GM21515 (cell line): ENCODE results near the gene PIK3R5.
A peak's percentile ranks its signal among the peaks of the same experiment; 100 is the strongest.
"Not testable (repeated sequence)": the region's sequence is repeated elsewhere in the genome, so short reads cannot be mapped to it uniquely, and the experiment has no call there.

Source experiments
- ATAC-seq: cut with Tn5 transposase; IDR thresholded peaks from one replicate; pipeline ENCODE4 v1.9.1; 2021; ENCODE audit not compliant: unreplicated experiment

The PIK3R5 gene

GRCh38 chr17:8885163-8885966 is 80.1 kb downstream of the PIK3R5 start:
- not testable (repeated sequence) for ATAC-seq

GRCh38 chr17:8884336-8884990 is 81.0 kb downstream of the PIK3R5 start:
- no peak for ATAC-seq

- ATAC-seq = no peak
Measured at GRCh38 chr17:8883353-8883752, 82.2 kb downstream of the PIK3R5 start.

GRCh38 chr17:8881606-8882005 is 83.9 kb downstream of the PIK3R5 start:
- no peak for ATAC-seq

GRCh38 chr17:8880466-8880865 is 85.0 kb downstream of the PIK3R5 start:
- no peak for ATAC-seq

GRCh38 chr17:8879410-8879809 is 86.1 kb downstream of the PIK3R5 start:
- ATAC-seq = no peak

GRCh38 chr17:8877984-8878383 is 87.5 kb downstream of the PIK3R5 start:
- ATAC-seq = no peak

- no peak for ATAC-seq
Measured at GRCh38 chr17:8875957-8876356, 89.5 kb downstream of the PIK3R5 start.

GRCh38 chr17:8875436-8875835 is 90.1 kb downstream of the PIK3R5 start:
- no peak for ATAC-seq

GRCh38 chr17:8873801-8874715 is 91.4 kb downstream of the PIK3R5 start:
- ATAC-seq = no peak

- ATAC-seq = no peak
Measured at GRCh38 chr17:8872705-8873435, 92.6 kb downstream of the PIK3R5 start.

GRCh38 chr17:8872036-8872704 is 93.3 kb downstream of the PIK3R5 start:
- no peak for ATAC-seq

- no peak for ATAC-seq
Measured at GRCh38 chr17:8871081-8871581, 94.4 kb downstream of the PIK3R5 start.

GRCh38 chr17:8870406-8871040 is 95.0 kb downstream of the PIK3R5 start:
- ATAC-seq = no peak

- no peak for ATAC-seq
Measured at GRCh38 chr17:8869114-8869815, 96.2 kb downstream of the PIK3R5 start.

GRCh38 chr17:8868529-8868951 is 97.0 kb downstream of the PIK3R5 start:
- ATAC-seq = no peak

- ATAC-seq = no peak
Measured at GRCh38 chr17:8868092-8868491, 97.4 kb downstream of the PIK3R5 start.

GRCh38 chr17:8867361-8867981 is 98.0 kb downstream of the PIK3R5 start, which contains the start of gene PIK3R6:
TSS of gene PIK3R6 (minus strand) at chr17:8867674. CDS start at chr17:8849794, 17,880 bp downstream.
- peak; percentile 46 for ATAC-seq
